ENCODE results near the gene ZNF503.
"Not testable (repeated sequence)": the region's sequence is repeated elsewhere in the genome, so short reads cannot be mapped to it uniquely, and the experiment has no call there.

ZNF503 gene

GRCh38 chr10:75395066-75395931, 6.3 kb downstream of the ZNF503 start:
- DNase-seq (ENCODE audit: low read depth): no peak

- no peak for DNase-seq (ENCODE audit: low read depth)
Observed at GRCh38 chr10:75394221-75394620, 7.3 kb downstream of the ZNF503 start.

GRCh38 chr10:75392744-75393143, 8.8 kb downstream of the ZNF503 start:
- no peak for DNase-seq (ENCODE audit: low read depth)

GRCh38 chr10:75392271-75392670, 9.3 kb downstream of the ZNF503 start:
- DNase-seq (ENCODE audit: low read depth): no peak

GRCh38 chr10:75390178-75390577, 11.4 kb downstream of the ZNF503 start:
- DNase-seq (ENCODE audit: low read depth): no peak

GRCh38 chr10:75388082-75388481, 13.5 kb downstream of the ZNF503 start:
- DNase-seq (ENCODE audit: low read depth): no peak

- no peak for DNase-seq (ENCODE audit: low read depth)
Observed at GRCh38 chr10:75386128-75386527, 15.4 kb downstream of the ZNF503 start.

- DNase-seq (ENCODE audit: low read depth): no peak
Observed at GRCh38 chr10:75379817-75380216, 21.7 kb downstream of the ZNF503 start.

GRCh38 chr10:75379212-75379724, 22.3 kb downstream of the ZNF503 start:
- DNase-seq (ENCODE audit: low read depth): no peak

- DNase-seq (ENCODE audit: low read depth): no peak
Observed at GRCh38 chr10:75378379-75378778, 23.2 kb downstream of the ZNF503 start.

GRCh38 chr10:75377869-75378268, 23.7 kb downstream of the ZNF503 start:
- no peak for DNase-seq (ENCODE audit: low read depth)

- DNase-seq (ENCODE audit: low read depth): no peak
Observed at GRCh38 chr10:75375838-75376237, 25.7 kb downstream of the ZNF503 start.

- DNase-seq (ENCODE audit: low read depth): no peak
Observed at GRCh38 chr10:75371010-75371409, 30.6 kb downstream of the ZNF503 start.

GRCh38 chr10:75369838-75370237, 31.7 kb downstream of the ZNF503 start:
- DNase-seq (ENCODE audit: low read depth): not testable (repeated sequence)

GRCh38 chr10:75367901-75368300, 33.7 kb downstream of the ZNF503 start:
- DNase-seq (ENCODE audit: low read depth): no peak

- no peak for DNase-seq (ENCODE audit: low read depth)
Observed at GRCh38 chr10:75367021-75367487, 34.5 kb downstream of the ZNF503 start.

GRCh38 chr10:75363431-75363830, 38.1 kb downstream of the ZNF503 start:
- DNase-seq (ENCODE audit: low read depth): no peak

GRCh38 chr10:75359876-75360275, 41.7 kb downstream of the ZNF503 start:
- DNase-seq (ENCODE audit: low read depth): not testable (repeated sequence)

- DNase-seq (ENCODE audit: low read depth): peak; percentile 75
Observed at GRCh38 chr10:75358835-75359421, 42.6 kb downstream of the ZNF503 start.

- no peak for DNase-seq (ENCODE audit: low read depth)
Observed at GRCh38 chr10:75358132-75358531, 43.4 kb downstream of the ZNF503 start.

- no peak for DNase-seq (ENCODE audit: low read depth)
Observed at GRCh38 chr10:75357500-75357899, 44.1 kb downstream of the ZNF503 start.

- no peak for DNase-seq (ENCODE audit: low read depth)
Observed at GRCh38 chr10:75356484-75356883, 45.1 kb downstream of the ZNF503 start.

GRCh38 chr10:75355706-75356105, 45.9 kb downstream of the ZNF503 start:
- no peak for DNase-seq (ENCODE audit: low read depth)
